Thoracic aorta (tissue), 2 donors: ENCODE results near the gene RAB6B. TPM values are rescaled to one million over a fixed set of nuclear protein-coding genes. Genes with fewer than 3 reads are reported as not detected.

Experiments
- ATAC-seq: fragments of 150-250 bp; one replicate; pipeline ENCODE4 v1.8.0; 2017; ENCODE audit warnings: low read depth; ENCODE audit not compliant: insufficient number of reproducible peaks, low FRiP score
- DNase-seq: peaks from one replicate; pipeline ENCODE4 v3.0.0-alpha.2; 2020; ENCODE audit warnings: low spot score
- H3K27ac ChIP-seq, 2 donors: fragments of 200-600 bp; sonication (generic); 1 replicate in 1 of 2; 2 replicates in 1 of 2; pipeline ENCODE4 v1.5.1; 2016; ENCODE audit warnings: mild to moderate bottlenecking in 2 of 2, moderate library complexity in 2 of 2
- H3K27me3 ChIP-seq: fragments of 200-600 bp; sonication (generic); replicated peaks from 2 replicates; pipeline ENCODE4 v1.6.0; 2016; ENCODE audit warnings: mild to moderate bottlenecking; ENCODE audit not compliant: insufficient read depth
- H3K36me3 ChIP-seq: fragments of 200-600 bp; sonication (generic); one replicate; pipeline ENCODE4 v1.5.1; 2016
- H3K4me1 ChIP-seq, 2 donors: fragments of 200-600 bp; sonication (generic); 1 replicate in 1 of 2; 2 replicates in 1 of 2; pipeline versions ENCODE4 v1.5.1 to v1.6.0; 2016; ENCODE audit warnings: low read depth in 2 of 2, mild to moderate bottlenecking in 1 of 2; ENCODE audit not compliant: control insufficient read depth in 1 of 2
- H3K4me3 ChIP-seq: fragments of 200-600 bp; sonication (generic); 2 replicates; pipeline ENCODE4 v1.5.1; 2016; ENCODE audit warnings: mild to moderate bottlenecking
- H3K9me3 ChIP-seq: fragments of 200-600 bp; sonication (generic); 2 replicates; pipeline ENCODE4 v1.5.1; 2016
- total RNA-seq, 2 donors: library from RNA; depleted of rRNA; stranded (reverse); fragments of >200 nt; gene quantifications; one replicate each; pipeline versions ENCODE4 v1.1.0 to v1.2.3, GENCODE V29; 2016
- TF ChIP-seq, protein P1 (sequence below): fragments of 200-600 bp; sonication (generic); IDR thresholded peaks from one replicate; pipeline ENCODE4 v1.5.1; 2019; ENCODE audit warnings: antibody characterized with exemption

RAB6B gene
- total RNA-seq, 2 donors from 2014 or later = 0.27 to 4.0 TPM

DNA sequence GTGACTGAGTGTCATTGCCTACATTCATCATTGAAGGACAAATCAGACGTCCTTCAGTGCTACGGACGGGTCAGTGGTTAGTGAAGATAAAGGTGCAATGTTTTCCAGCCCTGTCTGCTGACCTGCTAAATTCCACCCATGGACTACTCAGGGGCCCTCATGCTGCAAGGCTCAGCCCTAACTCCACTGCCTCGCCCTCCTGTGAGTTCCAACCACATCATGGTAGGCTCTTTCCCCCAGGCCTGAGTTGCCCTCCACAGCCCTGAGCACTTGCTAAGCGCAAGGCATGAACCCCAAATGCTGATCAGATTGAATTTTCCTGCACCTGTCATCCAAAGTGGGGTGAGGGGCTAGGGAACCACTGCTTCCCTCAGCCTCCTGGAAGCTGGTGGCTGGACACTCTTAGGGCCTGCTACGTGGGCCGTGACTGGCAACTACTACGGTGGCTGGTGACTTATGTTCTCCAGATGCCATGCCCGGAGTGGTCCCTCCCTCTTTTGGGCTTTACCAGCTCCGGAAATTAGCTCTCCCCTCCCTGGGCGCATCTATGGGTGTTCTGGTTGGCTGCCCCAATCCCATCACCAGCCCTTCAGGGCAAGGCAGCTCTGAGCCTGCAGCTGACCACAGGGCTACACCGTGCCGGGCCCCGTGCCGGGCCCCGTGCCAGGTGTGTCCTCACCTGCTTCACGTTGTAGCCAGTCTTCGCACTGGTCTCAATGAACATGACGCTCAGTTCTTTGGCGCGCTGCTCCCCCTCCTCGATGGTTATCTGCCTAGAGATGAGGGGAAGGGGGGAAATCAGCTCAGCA is 58.0 kb downstream of the RAB6B start:
- DNase-seq = no peak
- Histone ChIP-seq H3K27me3 (no peaks in the 10 kb centered on the region), H3K27ac (no peak overlapping the region), H3K9me3 (no peaks in the 10 kb centered on the region), H3K36me3 (peaks cover 6% of the 10 kb centered on the region), H3K4me1 (no peaks in the 10 kb centered on the region), H3K4me3 (no peak overlapping the region)
- TF ChIP-seq, protein P1, sequence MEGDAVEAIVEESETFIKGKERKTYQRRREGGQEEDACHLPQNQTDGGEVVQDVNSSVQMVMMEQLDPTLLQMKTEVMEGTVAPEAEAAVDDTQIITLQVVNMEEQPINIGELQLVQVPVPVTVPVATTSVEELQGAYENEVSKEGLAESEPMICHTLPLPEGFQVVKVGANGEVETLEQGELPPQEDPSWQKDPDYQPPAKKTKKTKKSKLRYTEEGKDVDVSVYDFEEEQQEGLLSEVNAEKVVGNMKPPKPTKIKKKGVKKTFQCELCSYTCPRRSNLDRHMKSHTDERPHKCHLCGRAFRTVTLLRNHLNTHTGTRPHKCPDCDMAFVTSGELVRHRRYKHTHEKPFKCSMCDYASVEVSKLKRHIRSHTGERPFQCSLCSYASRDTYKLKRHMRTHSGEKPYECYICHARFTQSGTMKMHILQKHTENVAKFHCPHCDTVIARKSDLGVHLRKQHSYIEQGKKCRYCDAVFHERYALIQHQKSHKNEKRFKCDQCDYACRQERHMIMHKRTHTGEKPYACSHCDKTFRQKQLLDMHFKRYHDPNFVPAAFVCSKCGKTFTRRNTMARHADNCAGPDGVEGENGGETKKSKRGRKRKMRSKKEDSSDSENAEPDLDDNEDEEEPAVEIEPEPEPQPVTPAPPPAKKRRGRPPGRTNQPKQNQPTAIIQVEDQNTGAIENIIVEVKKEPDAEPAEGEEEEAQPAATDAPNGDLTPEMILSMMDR = no peak
- no peak for ATAC-seq

DNA sequence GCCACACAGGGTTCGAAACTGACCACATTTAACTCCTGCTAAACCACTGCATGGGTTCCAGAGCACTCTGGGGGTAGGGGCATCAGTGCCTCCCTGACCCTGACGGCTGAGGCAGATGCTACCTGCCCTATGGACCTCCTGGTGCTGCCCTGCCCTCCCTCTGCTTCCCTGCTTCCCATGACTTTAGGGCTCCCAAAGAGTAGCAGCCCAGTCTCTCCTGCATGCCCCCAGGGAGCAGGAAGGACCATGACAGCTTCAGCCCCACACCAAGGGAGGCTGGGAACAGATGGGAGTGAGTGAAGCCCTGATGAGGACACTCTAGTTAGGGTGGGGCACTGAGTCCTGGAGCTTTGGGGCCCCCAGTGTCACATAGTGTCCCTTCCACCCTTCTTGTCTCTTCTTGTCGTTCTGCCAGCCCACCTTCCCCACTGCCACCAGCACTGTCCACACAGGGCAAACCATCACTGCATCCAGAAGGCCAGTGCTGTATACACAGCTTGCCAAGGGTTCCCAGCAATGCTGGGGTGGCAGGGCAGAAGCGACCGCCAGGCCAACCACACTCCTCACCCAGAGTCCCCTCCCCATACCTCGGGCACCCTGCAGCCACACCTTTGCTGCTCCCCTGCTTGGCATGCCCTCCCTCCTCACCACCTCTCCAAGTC is 59.1 kb downstream of the RAB6B start:
- Histone ChIP-seq H3K9me3 (no peaks in the 10 kb centered on the region), H3K27me3 (no peaks in the 10 kb centered on the region), H3K36me3 (peaks cover 6% of the 10 kb centered on the region), H3K4me1 (no peaks in the 10 kb centered on the region), H3K27ac (no peak overlapping the region), H3K4me3 (no peak overlapping the region)
- no peak for DNase-seq
- TF ChIP-seq, protein P1 = no peak
- no peak for ATAC-seq

DNA sequence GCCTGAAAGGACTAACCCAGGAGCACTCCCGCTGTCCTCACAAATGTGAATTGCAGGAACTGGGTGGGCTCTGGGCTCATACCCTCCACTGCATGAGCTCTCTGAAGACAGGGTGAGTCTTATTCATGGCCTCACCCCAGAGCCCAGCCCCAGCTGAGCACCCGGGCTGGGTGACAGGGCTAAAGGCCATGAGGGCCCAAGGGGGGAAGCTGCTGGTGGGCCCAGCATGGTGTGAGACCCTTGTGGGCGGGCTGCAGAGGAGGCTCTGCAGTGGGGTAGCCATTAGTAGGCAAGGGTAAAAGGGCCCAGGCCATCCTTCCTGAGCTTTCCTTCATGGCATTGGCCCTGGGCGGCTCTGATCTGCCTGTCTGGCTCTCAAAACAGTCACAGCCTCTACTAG is 59.7 kb downstream of the RAB6B start:
- H3K4me1 ChIP-seq = no peaks in the 10 kb centered on the region
- H3K4me3 ChIP-seq = no peak overlapping the region
- TF ChIP-seq, protein P1 = no peak
- no peak for ATAC-seq
- H3K9me3 ChIP-seq = no peaks in the 10 kb centered on the region
- no peak for DNase-seq
- H3K27ac ChIP-seq = no peak overlapping the region
- peaks cover 6% of the 10 kb centered on the region for H3K36me3 ChIP-seq
- H3K27me3 ChIP-seq = no peaks in the 10 kb centered on the region

DNA sequence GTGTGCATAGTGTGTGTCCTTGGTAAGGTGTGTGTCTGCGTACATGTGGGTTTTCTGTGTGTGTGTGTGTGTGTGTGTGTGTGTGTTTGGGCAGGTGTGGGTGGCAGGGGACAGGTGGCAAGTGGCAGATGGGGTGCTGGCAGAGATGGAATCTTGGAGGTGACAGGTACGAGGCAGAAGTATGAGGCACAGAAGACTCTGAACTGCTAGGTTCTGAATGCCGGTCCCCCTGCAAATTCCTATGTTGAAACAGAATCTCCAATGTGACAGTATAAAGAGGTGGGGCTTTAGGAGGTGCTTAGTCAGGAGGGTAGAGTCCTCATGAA is 60.3 kb downstream of the RAB6B start:
- Histone ChIP-seq H3K4me3 (no peak overlapping the region), H3K27me3 (no peaks in the 10 kb centered on the region), H3K36me3 (peaks cover 6% of the 10 kb centered on the region), H3K4me1 (no peaks in the 10 kb centered on the region), H3K27ac (no peak overlapping the region), H3K9me3 (no peaks in the 10 kb centered on the region)
- TF ChIP-seq, protein P1 = no peak
- ATAC-seq (no peak), DNase-seq (no peak)

DNA sequence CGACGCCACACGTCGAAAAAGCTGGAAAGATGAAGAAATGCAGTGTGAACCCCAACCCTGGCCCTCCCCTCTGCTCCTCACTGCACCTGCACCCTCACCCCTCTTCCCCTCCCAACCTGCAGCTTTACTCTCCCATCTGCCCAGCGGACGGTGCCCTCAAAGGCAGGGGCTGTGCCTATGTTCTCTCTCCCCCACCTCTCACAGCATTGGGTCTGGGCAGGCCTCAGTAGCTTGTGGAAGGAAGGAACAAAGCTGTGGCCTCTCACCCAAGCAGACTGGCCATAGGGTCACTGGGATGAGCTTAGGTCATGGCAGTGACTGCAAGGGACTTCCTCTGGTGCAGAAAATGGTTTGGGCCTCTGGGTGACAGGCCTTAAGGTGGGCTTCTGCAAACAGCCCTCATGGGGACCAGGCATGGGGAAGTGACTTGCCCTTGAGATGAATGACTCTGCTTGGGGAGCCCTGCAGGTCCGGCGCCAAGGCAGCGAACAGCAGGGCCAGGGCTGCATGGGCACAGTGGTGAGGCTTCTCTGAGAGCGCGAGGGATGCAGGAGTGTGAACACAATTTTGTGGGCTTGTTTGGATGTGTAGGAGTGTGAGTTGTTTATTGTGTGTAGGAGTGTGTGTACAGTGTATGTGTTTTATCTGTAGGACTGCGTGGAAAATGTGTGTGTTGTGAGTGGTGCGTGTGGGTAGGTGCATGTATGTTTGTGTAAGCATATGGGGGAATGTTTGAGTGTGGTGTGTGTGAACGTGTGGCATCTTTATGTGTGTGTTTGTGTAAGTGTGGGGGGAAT is 60.9 kb downstream of the RAB6B start:
- DNase-seq = no peak
- H3K9me3 ChIP-seq = no peaks in the 10 kb centered on the region
- H3K4me3 ChIP-seq = no peak overlapping the region
- H3K4me1 ChIP-seq = no peaks in the 10 kb centered on the region
- peaks cover 6% of the 10 kb centered on the region for H3K36me3 ChIP-seq
- TF ChIP-seq, protein P1 = no peak
- H3K27ac ChIP-seq = no peak overlapping the region
- H3K27me3 ChIP-seq = no peaks in the 10 kb centered on the region
- ATAC-seq = no peak
